ENCODE measurements around the gene PLEKHG4. TPM values are rescaled to one million over a fixed set of nuclear protein-coding genes. Genes with fewer than 3 reads are reported as not detected.

Gene PLEKHG4
- total and polyA plus RNA-seq, 10 of the 15 experiments (the other 5 are each of a cell fraction or from before 2014, with no cell fraction given), result 0.14 to 2.6 (median 0.99) TPM

DNA sequence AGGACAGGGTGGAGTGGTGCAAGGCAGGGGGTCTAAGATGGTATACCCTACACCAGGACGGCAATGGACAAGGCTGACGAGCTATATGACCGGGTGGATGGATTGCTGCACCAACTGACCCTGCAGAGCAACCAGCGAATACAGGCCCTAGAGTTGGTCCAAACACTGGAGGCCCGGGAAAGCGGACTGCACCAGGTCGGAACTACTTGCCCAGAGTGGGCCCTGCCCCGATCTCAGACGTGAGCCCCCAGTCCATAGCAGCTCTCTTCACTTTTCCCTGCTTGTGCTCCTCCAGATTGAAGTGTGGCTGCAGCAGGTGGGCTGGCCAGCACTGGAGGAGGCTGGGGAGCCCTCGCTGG is 3.1 kb downstream of the PLEKHG4 start:
- in situ Hi-C loops (cut with MboI) (no loop called here), intact Hi-C loops (cut with micrococcal nuclease; ENCODE audit: unreplicated experiment) (no loop called here)
- POLR2A ChIA-PET, result interaction anchor here (0.5 kb wide), 1 partner anchor 338 kb away, joined by 3 read pairs; no protein-coding TSS in a partner anchor
- WGBS (ENCODE audit: insufficient coverage, insufficient replicate concordance, low lambda C conversion rate, missing lambda C conversion rate), result 59% methylated on average over 10 of the region's 10 CpGs
- DNase-seq (ENCODE audit: low read depth, low spot score) (no peak), ATAC-seq (no peak), FAIRE-seq (no peak)
- Histone ChIP-seq H3K27ac (ENCODE audit: control insufficient read depth, insufficient read depth) (no peak overlapping the region), H4K20me1 (ENCODE audit: control insufficient read depth, insufficient read depth) (no peaks in the 10 kb centered on the region), H3K27me3 (replicated peaks in 1 of 2; ENCODE audit: control insufficient read depth in 2 of 2, insufficient read depth in 2 of 2, low read length in 1 of 2) (no peaks in the 10 kb centered on the region), H3K4me2 (ENCODE audit: control insufficient read depth, insufficient read depth) (no peak overlapping the region), H3K36me3 (ENCODE audit: control insufficient read depth in 2 of 2, insufficient read depth in 2 of 2, low read length in 1 of 2) (no peaks in the 10 kb centered on the region), H3K79me2 (ENCODE audit: control insufficient read depth, insufficient read depth, low read length) (0 out of 2 replicates have a peak, but pooled peaks cover 2% of the 10 kb centered on the region), H3K9ac (ENCODE audit: control insufficient read depth, insufficient read depth, low read length) (no peak overlapping the region), H3K9me3 (replicated peaks; ENCODE audit: control insufficient read depth, insufficient read depth, low read length) (no peaks in the 10 kb centered on the region), H3K4me1 (ENCODE audit: control insufficient read depth, insufficient read depth, low read length) (peaks cover 4% of the 10 kb centered on the region; the same call in 1 of the 2 replicates), H3K4me3 (no peak overlapping the region), H2AFZ (ENCODE audit: control insufficient read depth, low read depth, low read length) (no peak overlapping the region)
- RAD21 ChIA-PET (ENCODE audit: unreplicated experiment), result interaction anchor here (1.3 to 1.6 kb wide), 2 partner anchors 57 to 117 kb away, joined by 3 to 4 read pairs; no protein-coding TSS in a partner anchor
- BruUV-seq (replicated peaks), result no TSS peak
- CTCF ChIA-PET, result interaction anchor here (0.7 to 2.8 kb wide), 4 partner anchors 22 to 130 kb away, joined by 3 to 17 read pairs (median 4); no protein-coding TSS in a partner anchor
- TF ChIP-seq SUPT20H (IDR thresholded peaks at IDR 0.05; ENCODE audit: borderline replicate concordance, control insufficient read depth, low read depth, low read length) (no peak), KAT2A (conservative IDR thresholded peaks at IDR 0.05; ENCODE audit: control insufficient read depth, low read depth, low read length) (no peak)
- SMC1A ChIA-PET (ENCODE audit: uncharacterized antibody, unreplicated experiment), result interaction anchor here (1.6 to 1.8 kb wide), 2 partner anchors 18 to 43 kb away, joined by 3 to 6 read pairs; no protein-coding TSS in a partner anchor

DNA sequence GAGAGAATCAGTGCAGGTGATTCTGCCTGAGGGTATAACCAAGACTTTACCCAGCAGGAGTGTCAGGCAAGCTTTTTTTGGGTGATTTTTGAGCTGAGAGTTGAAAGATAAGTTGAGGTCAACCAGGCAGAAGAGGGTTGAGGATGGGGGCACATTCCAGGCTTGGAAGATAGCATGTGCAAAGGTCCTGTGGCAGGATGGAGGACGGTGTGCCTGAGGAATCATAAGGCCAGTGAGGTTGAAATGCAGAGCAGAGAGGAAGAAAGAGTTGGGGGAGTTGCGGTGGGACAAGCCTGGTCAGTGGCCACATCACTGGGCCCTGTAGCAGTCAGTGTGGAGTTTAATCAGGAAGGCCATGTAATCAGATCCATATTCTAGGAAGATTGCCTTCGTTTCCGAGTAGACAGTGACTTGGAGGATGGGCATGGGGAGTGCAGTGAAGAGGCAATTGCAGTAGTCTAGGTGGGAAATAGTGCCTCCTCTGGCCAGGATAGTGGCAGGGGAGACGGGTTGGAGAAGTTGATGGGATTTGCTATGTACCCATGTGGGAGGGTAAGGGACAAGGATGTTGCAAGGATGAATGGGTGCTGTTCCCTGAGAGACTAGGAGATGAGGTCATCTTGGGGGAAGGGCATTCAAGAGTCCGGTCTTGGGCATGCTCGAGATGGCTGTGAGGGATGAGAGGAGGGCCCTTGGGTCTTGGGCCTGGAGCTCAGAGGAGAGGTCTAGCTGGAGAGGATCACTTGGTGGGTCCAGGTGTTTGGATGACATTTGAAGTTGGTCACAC is 3.9 kb downstream of the PLEKHG4 start:
- no peak for FAIRE-seq
- Histone ChIP-seq H3K9me3 (replicated peaks; ENCODE audit: control insufficient read depth, insufficient read depth, low read length) (no peaks in the 10 kb centered on the region), H2AFZ (ENCODE audit: control insufficient read depth, low read depth, low read length) (no peak overlapping the region), H3K4me2 (ENCODE audit: control insufficient read depth, insufficient read depth) (no peak overlapping the region), H4K20me1 (ENCODE audit: control insufficient read depth, insufficient read depth) (no peaks in the 10 kb centered on the region), H3K27me3 (replicated peaks in 1 of 2; ENCODE audit: control insufficient read depth in 2 of 2, insufficient read depth in 2 of 2, low read length in 1 of 2) (no peaks in the 10 kb centered on the region), H3K36me3 (ENCODE audit: control insufficient read depth in 2 of 2, insufficient read depth in 2 of 2, low read length in 1 of 2) (no peaks in the 10 kb centered on the region), H3K4me3 (no peak overlapping the region), H3K4me1 (ENCODE audit: control insufficient read depth, insufficient read depth, low read length) (peaks cover 4% of the 10 kb centered on the region; the same call in 1 of the 2 replicates), H3K9ac (ENCODE audit: control insufficient read depth, insufficient read depth, low read length) (no peak overlapping the region), H3K79me2 (ENCODE audit: control insufficient read depth, insufficient read depth, low read length) (0 out of 2 replicates have a peak, but pooled peaks cover 2% of the 10 kb centered on the region), H3K27ac (ENCODE audit: control insufficient read depth, insufficient read depth) (no peak overlapping the region)
- 0 out of 6 replicates have a peak, but pooled peaks of 1 of the 3 experiments have one; percentile 12 for TF ChIP-seq CTCF (IDR thresholded peaks at IDR 0.05 in 2 of 3, conservative IDR thresholded peaks at IDR 0.05 in 1 of 3; ENCODE audit: control insufficient read depth in 2 of 3, extremely low read depth in 1 of 3, insufficient read depth in 1 of 3, low read depth in 3 of 3, low read length in 3 of 3)
- TF ChIP-seq, protein P1, sequence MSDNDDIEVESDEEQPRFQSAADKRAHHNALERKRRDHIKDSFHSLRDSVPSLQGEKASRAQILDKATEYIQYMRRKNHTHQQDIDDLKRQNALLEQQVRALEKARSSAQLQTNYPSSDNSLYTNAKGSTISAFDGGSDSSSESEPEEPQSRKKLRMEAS (IDR thresholded peaks at IDR 0.05; ENCODE audit: low read depth, low read length), result no peak
- WGBS (ENCODE audit: insufficient coverage, insufficient replicate concordance, low lambda C conversion rate, missing lambda C conversion rate), result 58% methylated on average over 7 of the region's 7 CpGs
- intact Hi-C loops (cut with micrococcal nuclease; ENCODE audit: unreplicated experiment) (no loop called here), in situ Hi-C loops (cut with MboI) (no loop called here)
- ChIA-PET RAD21 (ENCODE audit: unreplicated experiment) (interaction anchor here (0.9 to 1.6 kb wide), 2 partner anchors 56 to 117 kb away, joined by 3 read pairs; no protein-coding TSS in a partner anchor), POLR2A (interaction anchor here (0.6 kb wide), 1 partner anchor 326 kb away, joined by 6 read pairs; no protein-coding TSS in a partner anchor), CTCF (no interaction called here), SMC1A (ENCODE audit: uncharacterized antibody, unreplicated experiment) (interaction anchor here (1.8 kb wide), 1 partner anchor 42 kb away, joined by 6 read pairs; no protein-coding TSS in a partner anchor)
- no peak for ATAC-seq
- DNase-seq (ENCODE audit: low read depth, low spot score), result no peak
- BruUV-seq (replicated peaks), result no TSS peak
